CD4-positive, alpha-beta memory T cell (primary cell): ENCODE results near the gene MDK. TPM values are rescaled to one million over a fixed set of nuclear protein-coding genes. Genes with fewer than 3 reads are reported as not detected.
"Not testable (repeated sequence)": the region's sequence is repeated elsewhere in the genome, so short reads cannot be mapped to it uniquely, and the experiment has no call there.

Source experiments
- CTCF ChIA-PET: fragments of 350-600 bp; sonication (Branson Sonifier 250); formaldehyde crosslinking; loops from one replicate; lab custom pipeline; 2021; ENCODE audit warnings: inconsistent platforms; ENCODE audit not compliant: partially characterized antibody; lab: Charles Lee
- POLR2A ChIA-PET: fragments of 350-600 bp; sonication (Branson Sonifier 250); formaldehyde crosslinking; loops from one replicate; lab custom pipeline; 2021; ENCODE audit not compliant: partially characterized antibody; lab: Charles Lee
- DNase-seq, 5 donors: peaks; one replicate each; pipeline versions ENCODE4 v3.0.0 to v3.0.0-alpha.2; 2020 to 2022; ENCODE audit warnings: mixed read lengths in 1 of 5
- H3K27ac ChIP-seq: one replicate; pipeline ENCODE4 v1.7.0; 2013; ENCODE audit warnings: low read depth, low read length
- H3K27me3 ChIP-seq: 2 replicates; pipeline ENCODE4 v1.7.0; 2013; ENCODE audit warnings: mild to moderate bottlenecking, low read length, moderate library complexity; ENCODE audit not compliant: insufficient read depth
- H3K36me3 ChIP-seq: 2 replicates; pipeline ENCODE4 v1.7.0; 2013; ENCODE audit warnings: mild to moderate bottlenecking, low read length, moderate library complexity; ENCODE audit not compliant: insufficient read depth
- H3K4me1 ChIP-seq: 2 replicates; pipeline ENCODE4 v1.7.0; 2013; ENCODE audit warnings: mild to moderate bottlenecking, low read length, moderate library complexity; ENCODE audit not compliant: insufficient read depth
- H3K4me3 ChIP-seq, 2 donors: one replicate each; pipeline ENCODE4 v1.7.0; 2013; ENCODE audit warnings: low read length in 2 of 2, mild to moderate bottlenecking in 1 of 2
- H3K9me3 ChIP-seq, 2 donors: one replicate each; pipeline ENCODE4 v1.7.0; 2013; ENCODE audit warnings: low read length in 2 of 2, control low read depth in 1 of 2; ENCODE audit not compliant: control insufficient read depth in 1 of 2
- H3K27ac Mint-ChIP-seq, 7 donors: one replicate each; pipeline ENCODE4 v1.8.0; 2020 to 2021; ENCODE audit warnings: mixed read lengths in 7 of 7, mild to moderate bottlenecking in 6 of 7, inconsistent platforms in 3 of 7, moderate library complexity in 3 of 7
- H3K27me3 Mint-ChIP-seq, 2 donors: one replicate each; pipeline ENCODE4 v1.8.0; 2020 to 2021; ENCODE audit warnings: mixed read lengths in 2 of 2
- H3K36me3 Mint-ChIP-seq, 2 donors: one replicate each; pipeline ENCODE4 v1.8.0; 2020 to 2021; ENCODE audit warnings: mixed read lengths in 2 of 2, inconsistent platforms in 1 of 2, mild to moderate bottlenecking in 1 of 2
- H3K4me1 Mint-ChIP-seq, 4 donors: one replicate each; pipeline ENCODE4 v1.8.0; 2020 to 2021; ENCODE audit warnings: mixed read lengths in 4 of 4, mild to moderate bottlenecking in 1 of 4
- H3K4me3 Mint-ChIP-seq, 8 donors: one replicate each; pipeline ENCODE4 v1.8.0; 2020 to 2021; ENCODE audit warnings: mixed read lengths in 8 of 8, mild to moderate bottlenecking in 7 of 8, moderate library complexity in 6 of 8, inconsistent platforms in 3 of 8
- H3K9me3 Mint-ChIP-seq, 8 donors: one replicate each; pipeline ENCODE4 v1.8.0; 2020 to 2021; ENCODE audit warnings: mixed read lengths in 8 of 8, mild to moderate bottlenecking in 5 of 8, inconsistent platforms in 3 of 8, moderate library complexity in 1 of 8
- intact Hi-C: fragments of 100-400 bp; cut with micrococcal nuclease; formaldehyde crosslinking; loops from one replicate; pipeline ENCODE4 v1.15.1; 2023
- polyA plus RNA-seq, 2 donors: library from polyadenylated mRNA; unstranded; fragments of 300-500 nt; fragmentation: Illumina TruSeq; gene quantifications; one replicate each; pipeline ENCODE4 v1.2.3, GENCODE V29; 2021
- total RNA-seq, 2 experiments: library from RNA; stranded (reverse); gene quantifications; one replicate each; pipeline ENCODE4 v1.2.3, GENCODE V29; 2021

Gene MDK
- total and polyA plus RNA-seq, 4 experiments from 2014 or later: 4.7 to 5.6 TPM; not detected in 2

DNA sequence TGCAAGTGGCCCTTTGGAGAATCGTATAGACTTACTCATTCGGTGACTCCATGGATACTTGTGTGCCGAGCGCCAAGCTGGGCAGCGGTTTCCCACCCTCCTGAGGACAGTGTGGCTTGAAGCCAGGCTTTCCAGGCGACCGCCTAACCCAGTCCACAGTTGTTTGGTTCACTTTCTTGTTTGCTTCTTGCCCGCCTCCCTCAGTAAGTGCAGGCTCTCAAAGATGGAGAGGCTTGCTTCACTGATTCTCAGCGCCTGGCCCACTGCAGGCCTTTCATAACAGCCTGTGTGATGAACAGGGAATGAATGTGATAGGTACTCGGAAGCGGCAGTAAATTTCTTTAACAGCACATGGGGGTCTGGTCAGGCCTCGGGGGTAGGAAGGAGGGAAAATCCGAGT, 11.2 kb upstream of the MDK start:
- ChIA-PET CTCF (interaction anchor here (0.6 to 15.2 kb wide), 3 partner anchors 20 to 386 kb away, joined by 3 to 469 read pairs (median 4); partner anchors contain the start of gene DGKZ), POLR2A (interaction anchor here (19.9 kb wide), 1 partner anchor 20 kb away, joined by 334 read pairs; the partner anchor contains the start of gene DGKZ)
- H3K27me3 Mint-ChIP-seq: no peaks in the 10 kb centered on the region
- peak overlapping the region in 5 of 7 donors; percentile 17 to 74 (median 70) for H3K27ac Mint-ChIP-seq
- Histone ChIP-seq H3K36me3 (peaks cover 62% of the 10 kb centered on the region), H3K27ac (no peak overlapping the region), H3K4me3 (no peak overlapping the region), H3K9me3 (no peaks in the 10 kb centered on the region), H3K27me3 (no peaks in the 10 kb centered on the region), H3K4me1 (peaks cover 26% of the 10 kb centered on the region)
- intact Hi-C loops: no loop called here
- H3K9me3 Mint-ChIP-seq: no peaks in the 10 kb centered on the region
- H3K4me1 Mint-ChIP-seq: peaks cover 7 to 33% (median 17%) of the 10 kb centered on the region in 4 donors
- no peak for DNase-seq
- peaks cover 18 to 52% of the 10 kb centered on the region in 2 donors for H3K36me3 Mint-ChIP-seq
- no peak overlapping the region for H3K4me3 Mint-ChIP-seq

DNA sequence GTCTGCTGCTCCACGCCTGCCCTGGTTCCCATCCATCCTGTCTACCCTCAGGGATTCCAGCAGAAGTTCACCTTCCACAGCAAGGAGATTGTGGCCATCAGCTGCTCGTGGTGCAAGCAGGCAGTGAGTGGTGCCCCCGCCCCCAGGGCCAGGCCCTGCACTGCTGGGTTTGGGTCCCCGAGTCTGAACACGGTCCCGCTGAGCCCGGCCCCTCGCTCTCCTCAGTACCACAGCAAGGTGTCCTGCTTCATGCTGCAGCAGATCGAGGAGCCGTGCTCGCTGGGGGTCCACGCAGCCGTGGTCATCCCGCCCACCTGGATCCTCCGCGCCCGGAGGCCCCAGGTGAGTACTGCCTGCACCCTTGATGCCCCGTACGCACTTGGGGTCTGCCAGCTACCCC, 10.2 kb upstream of the MDK start:
- H3K4me1 ChIP-seq: peaks cover 16% of the 10 kb centered on the region
- H3K27ac ChIP-seq, intact Hi-C loops, H3K27me3 Mint-ChIP-seq, H3K4me3 ChIP-seq, H3K27me3 ChIP-seq, DNase-seq, H3K9me3 ChIP-seq, H3K9me3 Mint-ChIP-seq, H3K4me3 Mint-ChIP-seq: not testable (repeated sequence)
- POLR2A ChIA-PET: interaction anchor here (19.9 kb wide), 1 partner anchor 21 kb away, joined by 334 read pairs; the partner anchor contains the start of gene DGKZ
- Mint-ChIP-seq H3K4me1 (peaks cover 4 to 25% (median 11%) of the 10 kb centered on the region in 4 donors), H3K27ac (peak overlapping the region in 1 of 7 donors; percentile 35), H3K36me3 (peaks cover 20 to 52% of the 10 kb centered on the region in 2 donors)
- peaks cover 71% of the 10 kb centered on the region for H3K36me3 ChIP-seq
- CTCF ChIA-PET: interaction anchor here (1.2 to 15.2 kb wide), 2 partner anchors 21 to 55 kb away, joined by 3 to 469 read pairs; partner anchors contain the start of gene DGKZ

DNA sequence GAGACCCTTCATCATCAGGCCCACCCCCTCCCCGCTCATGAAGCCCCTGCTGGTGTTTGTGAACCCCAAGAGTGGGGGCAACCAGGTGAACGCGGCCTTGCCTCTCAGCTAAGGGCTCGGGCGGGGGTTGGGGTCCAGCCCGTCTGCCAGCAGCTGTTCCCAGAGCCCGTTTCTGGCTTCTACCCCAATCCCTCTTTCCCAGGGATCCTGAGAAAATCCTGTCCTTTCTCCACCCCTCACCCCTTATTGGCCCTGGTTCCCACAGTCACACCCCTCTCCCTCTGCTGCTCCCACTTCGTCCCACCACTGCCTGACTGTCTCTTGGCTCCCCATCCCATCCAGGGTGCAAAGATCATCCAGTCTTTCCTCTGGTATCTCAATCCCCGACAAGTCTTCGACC, 9.4 kb upstream of the MDK start:
- no peak overlapping the region for H3K4me3 Mint-ChIP-seq
- peaks cover 4 to 22% (median 10%) of the 10 kb centered on the region in 4 donors for H3K4me1 Mint-ChIP-seq
- ChIA-PET POLR2A (interaction anchor here (1.0 to 19.9 kb wide), 2 partner anchors 9 to 21 kb away, joined by 5 to 334 read pairs; partner anchors contain the start of genes DGKZ and MDK), CTCF (interaction anchor here (1.2 to 15.2 kb wide), 2 partner anchors 22 to 56 kb away, joined by 3 to 469 read pairs; partner anchors contain the start of gene DGKZ)
- peaks cover 26 to 57% of the 10 kb centered on the region in 2 donors for H3K36me3 Mint-ChIP-seq
- no peaks in the 10 kb centered on the region for H3K9me3 ChIP-seq
- no peak overlapping the region for H3K27ac Mint-ChIP-seq
- H3K4me1 ChIP-seq: peaks cover 8% of the 10 kb centered on the region
- DNase-seq: no peak
- intact Hi-C loops: no loop called here
- no peak overlapping the region for H3K4me3 ChIP-seq
- H3K9me3 Mint-ChIP-seq: no peaks in the 10 kb centered on the region
- peaks cover 73% of the 10 kb centered on the region for H3K36me3 ChIP-seq
- no peaks in the 10 kb centered on the region for H3K27me3 ChIP-seq
- H3K27me3 Mint-ChIP-seq: no peaks in the 10 kb centered on the region
- H3K27ac ChIP-seq: no peak overlapping the region

DNA sequence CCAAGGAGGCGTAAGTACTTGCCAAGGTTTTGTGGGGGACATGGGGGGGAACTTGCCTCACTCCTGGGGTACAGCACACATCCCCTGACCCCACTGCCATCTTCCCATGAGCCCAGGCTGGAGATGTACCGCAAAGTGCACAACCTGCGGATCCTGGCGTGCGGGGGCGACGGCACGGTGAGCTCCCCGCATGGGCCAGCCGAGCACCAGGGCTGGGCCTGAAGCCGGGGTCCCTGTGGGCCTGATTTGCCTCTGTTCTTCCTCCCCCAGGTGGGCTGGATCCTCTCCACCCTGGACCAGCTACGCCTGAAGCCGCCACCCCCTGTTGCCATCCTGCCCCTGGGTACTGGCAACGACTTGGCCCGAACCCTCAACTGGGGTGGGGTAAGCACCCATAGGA, 9.0 kb upstream of the MDK start:
- H3K4me3 Mint-ChIP-seq, DNase-seq, H3K4me1 ChIP-seq, H3K9me3 Mint-ChIP-seq, intact Hi-C loops, H3K4me3 ChIP-seq, H3K27ac Mint-ChIP-seq, H3K27ac ChIP-seq, H3K9me3 ChIP-seq, H3K27me3 Mint-ChIP-seq, H3K27me3 ChIP-seq: not testable (repeated sequence)
- ChIA-PET CTCF (interaction anchor here (1.2 to 15.2 kb wide), 3 partner anchors 17 to 57 kb away, joined by 3 to 469 read pairs (median 3); partner anchors contain the start of gene DGKZ), POLR2A (interaction anchor here (1.0 to 19.9 kb wide), 2 partner anchors 8 to 22 kb away, joined by 5 to 334 read pairs; partner anchors contain the start of genes DGKZ and MDK)
- H3K36me3 Mint-ChIP-seq: peaks cover 30 to 59% of the 10 kb centered on the region in 2 donors
- peaks cover 76% of the 10 kb centered on the region for H3K36me3 ChIP-seq
- peaks cover 4 to 18% (median 7%) of the 10 kb centered on the region in 4 donors for H3K4me1 Mint-ChIP-seq

DNA sequence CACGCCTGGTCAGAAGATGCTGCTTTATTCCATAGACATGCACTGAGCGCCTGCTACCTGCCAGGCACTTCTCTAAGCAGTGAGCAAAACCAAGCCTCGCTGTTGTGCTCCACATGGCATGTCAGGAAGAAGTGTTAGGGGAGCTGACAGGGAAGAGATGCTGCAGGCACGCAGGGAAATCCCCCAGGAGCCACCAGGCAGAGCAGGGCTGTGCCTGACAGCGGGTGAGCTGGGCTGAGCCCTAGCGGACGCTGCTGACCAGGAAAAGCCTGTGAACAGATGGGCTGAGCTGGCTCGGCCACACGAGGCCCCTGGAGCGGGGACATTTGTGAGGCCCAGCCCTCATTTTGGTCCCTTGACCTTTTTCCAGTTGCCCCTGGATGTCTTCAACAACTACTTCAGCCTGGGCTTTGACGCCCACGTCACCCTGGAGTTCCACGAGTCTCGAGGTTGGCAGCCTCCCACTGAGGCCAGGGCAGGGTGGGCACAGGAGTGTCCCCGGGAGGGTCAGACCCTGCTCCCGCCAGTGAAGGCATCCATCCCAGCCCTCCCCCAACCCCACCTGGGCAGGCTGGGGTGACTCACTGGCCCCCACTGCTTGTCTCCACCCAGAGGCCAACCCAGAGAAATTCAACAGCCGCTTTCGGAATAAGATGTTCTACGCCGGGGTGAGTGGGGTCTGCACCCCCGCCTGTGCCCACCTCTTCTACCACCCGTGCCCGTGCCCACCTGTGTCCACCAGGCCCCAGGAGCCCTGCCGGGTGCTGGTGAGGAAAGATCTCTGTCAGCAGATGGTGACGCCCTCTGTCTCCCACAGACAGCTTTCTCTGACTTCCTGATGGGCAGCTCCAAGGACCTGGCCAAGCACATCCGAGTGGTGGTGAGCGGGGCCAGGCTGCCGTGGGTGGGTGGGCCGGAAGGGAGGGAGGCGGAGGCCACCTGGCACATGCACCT, 7.4 kb upstream of the MDK start:
- H3K27ac ChIP-seq: no peak overlapping the region
- CTCF ChIA-PET: interaction anchor here (1.3 to 15.2 kb wide), 2 partner anchors 16 to 24 kb away, joined by 3 to 469 read pairs; partner anchors contain the start of gene DGKZ
- H3K9me3 Mint-ChIP-seq: peaks cover 0 to 2% (median 0%) of the 10 kb centered on the region in 8 donors
- peak overlapping the region in 4 of 7 donors; percentile 30 to 68 (median 33) for H3K27ac Mint-ChIP-seq
- H3K4me1 Mint-ChIP-seq: peaks cover 0 to 6% (median 5%) of the 10 kb centered on the region in 4 donors
- DNase-seq: no peak
- peaks cover 30 to 57% of the 10 kb centered on the region in 2 donors for H3K36me3 Mint-ChIP-seq
- H3K27me3 Mint-ChIP-seq: no peaks in the 10 kb centered on the region
- H3K36me3 ChIP-seq: peaks cover 63% of the 10 kb centered on the region
- no peaks in the 10 kb centered on the region for H3K4me1 ChIP-seq
- POLR2A ChIA-PET: interaction anchor here (0.7 to 19.9 kb wide), 2 partner anchors 13 to 23 kb away, joined by 3 to 334 read pairs; partner anchors contain the start of gene DGKZ
- H3K4me3 ChIP-seq: no peak overlapping the region
- H3K9me3 ChIP-seq: no peaks in the 10 kb centered on the region
- no peaks in the 10 kb centered on the region for H3K27me3 ChIP-seq
- no peak overlapping the region for H3K4me3 Mint-ChIP-seq
- intact Hi-C loops: no loop called here

DNA sequence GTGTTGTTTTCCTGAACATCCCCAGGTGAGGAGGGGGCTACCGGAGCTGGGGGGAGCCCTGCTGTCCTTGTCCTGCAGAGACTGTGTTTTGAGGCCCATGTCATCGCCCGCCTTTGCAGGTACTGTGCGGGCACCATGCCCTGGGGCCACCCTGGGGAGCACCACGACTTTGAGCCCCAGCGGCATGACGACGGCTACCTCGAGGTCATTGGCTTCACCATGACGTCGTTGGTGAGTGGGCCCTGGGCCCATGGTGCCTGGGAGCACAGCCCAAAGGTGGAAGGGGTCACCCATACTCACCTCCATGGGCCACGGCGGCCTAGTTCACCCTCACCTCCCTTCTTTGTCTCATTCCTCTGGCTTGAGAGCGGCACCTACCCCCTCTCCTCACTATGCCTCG, 6.7 kb upstream of the MDK start:
- Mint-ChIP-seq H3K9me3 (peaks cover 0 to 2% (median 0%) of the 10 kb centered on the region in 8 donors), H3K27me3 (no peaks in the 10 kb centered on the region), H3K4me3 (no peak overlapping the region), H3K36me3 (peaks cover 26 to 52% of the 10 kb centered on the region in 2 donors), H3K4me1 (peaks cover 0 to 4% (median 0%) of the 10 kb centered on the region in 4 donors), H3K27ac (peak overlapping the region in 1 of 7 donors; percentile 52)
- Histone ChIP-seq H3K27ac (no peak overlapping the region), H3K9me3 (no peaks in the 10 kb centered on the region), H3K4me1 (no peaks in the 10 kb centered on the region), H3K36me3 (peaks cover 56% of the 10 kb centered on the region), H3K27me3 (no peaks in the 10 kb centered on the region), H3K4me3 (no peak overlapping the region)
- intact Hi-C loops: no loop called here
- ChIA-PET POLR2A (interaction anchor here (19.9 kb wide), 1 partner anchor 24 kb away, joined by 334 read pairs; the partner anchor contains the start of gene DGKZ), CTCF (interaction anchor here (15.2 kb wide), 1 partner anchor 24 kb away, joined by 469 read pairs; the partner anchor contains the start of gene DGKZ)
- DNase-seq: no peak
